NCI-H2107 treated with DMSO at 0.1 percent for 48 hours (cell line): Measurements from ENCODE around the gene SIGLEC1.

ENCODE experiments used
- DNase-seq: peaks from one replicate; lab custom pipeline; 2025; ENCODE audit not compliant: unreplicated experiment; lab: John Stamatoyannopoulos, UW

SIGLEC1 gene

GRCh38 chr20:3680701-3681351, 31.6 kb downstream of the SIGLEC1 start:
- no peak for DNase-seq

- no peak for DNase-seq
These were observed 32.4 kb downstream of the SIGLEC1 start for GRCh38 chr20:3679749-3680700.

- no peak for DNase-seq
These were observed 33.3 kb downstream of the SIGLEC1 start for GRCh38 chr20:3678856-3679720.

- no peak for DNase-seq
These were observed 34.2 kb downstream of the SIGLEC1 start for GRCh38 chr20:3678198-3678597.

GRCh38 chr20:3677733-3678132, 34.7 kb downstream of the SIGLEC1 start:
- no peak for DNase-seq

- DNase-seq: no peak
These were observed 37.2 kb downstream of the SIGLEC1 start for GRCh38 chr20:3674995-3675900.

GRCh38 chr20:3674447-3674846, 38.0 kb downstream of the SIGLEC1 start:
- no peak for DNase-seq

GRCh38 chr20:3673221-3674070, 39.0 kb downstream of the SIGLEC1 start:
- DNase-seq: no peak

GRCh38 chr20:3672547-3673171, 39.7 kb downstream of the SIGLEC1 start:
- no peak for DNase-seq

- no peak for DNase-seq
These were observed 40.3 kb downstream of the SIGLEC1 start for GRCh38 chr20:3671986-3672546.

GRCh38 chr20:3670945-3671344, 41.5 kb downstream of the SIGLEC1 start:
- DNase-seq: no peak

- no peak for DNase-seq
These were observed 41.9 kb downstream of the SIGLEC1 start for GRCh38 chr20:3670511-3670910.

- no peak for DNase-seq
These were observed 42.6 kb downstream of the SIGLEC1 start for GRCh38 chr20:3669710-3670367.

- DNase-seq: no peak
These were observed 44.9 kb downstream of the SIGLEC1 start for GRCh38 chr20:3667434-3668037.

GRCh38 chr20:3663858-3664257, 48.5 kb downstream of the SIGLEC1 start:
- no peak for DNase-seq

GRCh38 chr20:3663031-3663701, 49.2 kb downstream of the SIGLEC1 start, which contains the start of gene GFRA4:
Gene GFRA4 (minus strand): TSS chr20:3663399. CDS start chr20:3663399, 0 bp downstream.
- DNase-seq: no peak
